ENCODE data around the gene LRRN4. TPM values are rescaled to one million over a fixed set of nuclear protein-coding genes. Genes with fewer than 3 reads are reported as not detected.

LRRN4 gene
- total and polyA plus RNA-seq, 2 of the 4 experiments (the other 2 are of a cell fraction), result under 0.01 to 0.19 TPM

- Histone ChIP-seq H2BK120ac (ENCODE audit: low read depth, low read length) (no peak overlapping the region), H3K9me1 (ENCODE audit: insufficient read depth, low read length) (no peaks in the 10 kb centered on the region; the same call in 1 of the 2 replicates), H4K91ac (ENCODE audit: insufficient read depth, low read depth, low read length) (no peak overlapping the region), H4K20me1 (ENCODE audit: insufficient read depth, low read length) (no peaks in the 10 kb centered on the region), H3K36me3 (ENCODE audit: control insufficient read depth, insufficient read depth, low read length) (peaks cover 2% of the 10 kb centered on the region; the same call in 1 of the 2 replicates), H3K27ac (ENCODE audit: insufficient read depth, low read length) (no peak overlapping the region), H3K79me1 (ENCODE audit: low read depth in 1 of 2, low read length in 2 of 2) (no peaks in the 10 kb centered on the region), H3K18ac (ENCODE audit: low read depth, low read length) (no peak overlapping the region), H2AK5ac (ENCODE audit: low read depth, low read length) (no peak overlapping the region), H4K5ac (ENCODE audit: low read depth, low read length) (no peak overlapping the region), H3K4ac (ENCODE audit: low read depth, low read length) (no peak overlapping the region), H3K9ac (ENCODE audit: low read depth, low read length) (no peak overlapping the region), H3K4me2 (ENCODE audit: low read depth, low read length) (no peak overlapping the region), H3K27me3 (ENCODE audit: control insufficient read depth, insufficient read depth, low read length) (no peaks in the 10 kb centered on the region), H2BK20ac (ENCODE audit: low read depth, low read length) (no peak overlapping the region), H2BK5ac (ENCODE audit: low read depth, low read length, poor library complexity, severe bottlenecking) (no peak overlapping the region), H3K56ac (ENCODE audit: extremely low read depth, insufficient read depth, low read length) (no peak overlapping the region), H2AFZ (replicated peaks; ENCODE audit: low read length, poor library complexity) (no peak overlapping the region), H3K4me1 (ENCODE audit: control insufficient read depth, insufficient read depth, low read length) (no peaks in the 10 kb centered on the region), H2BK15ac (ENCODE audit: low read depth, low read length) (no peak overlapping the region), H3K4me3 (ENCODE audit: insufficient read depth, low read depth, low read length) (no peak overlapping the region), H3K14ac (replicated peaks; ENCODE audit: low read depth, low read length) (no peak overlapping the region), H3K9me3 (ENCODE audit: control insufficient read depth, insufficient read depth, low read length) (no peaks in the 10 kb centered on the region), H3K23ac (ENCODE audit: low read depth, low read length) (no peak overlapping the region), H4K8ac (ENCODE audit: low read depth in 2 of 2, low read length in 2 of 2) (no peak overlapping the region), H2AK9ac (replicated peaks; ENCODE audit: low read depth, low read length, poor library complexity) (no peak overlapping the region)
- ATAC-seq (ENCODE audit: low read depth), result no peak
- no peak for TF ChIP-seq RFX5 (IDR thresholded peaks at IDR 0.05; ENCODE audit: low read depth, low read length)
- no peak for TF ChIP-seq MXI1 (IDR thresholded peaks at IDR 0.05; ENCODE audit: borderline replicate concordance, low read depth, low read length)
- no peak for TF ChIP-seq BHLHE40 (IDR thresholded peaks at IDR 0.05; ENCODE audit: low read depth, low read length)
- TF ChIP-seq CEBPB (IDR thresholded peaks at IDR 0.05; ENCODE audit: low read depth, low read length), result no peak
- TF ChIP-seq FOS (IDR thresholded peaks at IDR 0.05; ENCODE audit: low read depth, low read length), result no peak
- no peak for TF ChIP-seq MAFK (IDR thresholded peaks at IDR 0.05; ENCODE audit: low read depth, low read length)
- no TSS peak for BruUV-seq (replicated peaks)
- POLR2A ChIA-PET (ENCODE audit: unreplicated experiment), result no interaction called here
- in situ Hi-C loops (cut with MboI; ENCODE audit: low sequenced_read_pairs), result no loop called here
- CTCF ChIA-PET, result no interaction called here
- WGBS, 2 experiments (ENCODE audit: extremely low coverage in 2 of 2, insufficient read length in 1 of 2), result no CpG with 5 or more reads among the region's 1 CpG
- dilution Hi-C loops (cut with HindIII; ENCODE audit: low sequenced_read_pairs, unreplicated experiment), result no loop called here
- intact Hi-C loops (cut with micrococcal nuclease), result no loop called here
- DNase-seq, result no peak
Observed at GRCh38 chr20:5996765-5997164, 57.1 kb downstream of the LRRN4 start.

Measured in IMR-90 (cell line).